ENCODE results near the gene ZNF521. TPM values are rescaled to one million over a fixed set of nuclear protein-coding genes. Genes with fewer than 3 reads are reported as not detected.

ZNF521 gene
- total and polyA plus RNA-seq, 10 of the 15 experiments (the other 5 are each of a cell fraction or from before 2014, with no cell fraction given) = 0.02 to 0.05 (median 0.04) TPM; not detected in 6

- H3K27ac ChIP-seq (ENCODE audit: control insufficient read depth, insufficient read depth) = no peak overlapping the region
- no peak for DNase-seq (ENCODE audit: low read depth, low spot score)
- H3K4me2 ChIP-seq (ENCODE audit: control insufficient read depth, insufficient read depth) = no peak overlapping the region
- H3K9me3 ChIP-seq (replicated peaks; ENCODE audit: control insufficient read depth, insufficient read depth, low read length) = no peaks in the 10 kb centered on the region
- RAD21 ChIA-PET (ENCODE audit: unreplicated experiment) = no interaction called here
- SMC1A ChIA-PET (ENCODE audit: uncharacterized antibody, unreplicated experiment) = no interaction called here
- no TSS peak for BruUV-seq (replicated peaks)
- in situ Hi-C loops (cut with MboI) = no loop called here
- CTCF ChIA-PET = no interaction called here
- no peaks in the 10 kb centered on the region for H3K27me3 ChIP-seq (replicated peaks in 1 of 2; ENCODE audit: control insufficient read depth in 2 of 2, insufficient read depth in 2 of 2, low read length in 1 of 2)
- H4K20me1 ChIP-seq (ENCODE audit: control insufficient read depth, insufficient read depth) = no peaks in the 10 kb centered on the region
- ATAC-seq = no peak
- H3K36me3 ChIP-seq (ENCODE audit: control insufficient read depth in 2 of 2, insufficient read depth in 2 of 2, low read length in 1 of 2) = no peaks in the 10 kb centered on the region
- POLR2A ChIA-PET = interaction anchor here (0.6 kb wide), 1 partner anchor 303 kb away, joined by 4 read pairs; no protein-coding TSS in a partner anchor
- intact Hi-C loops (cut with micrococcal nuclease; ENCODE audit: unreplicated experiment) = no loop called here
- FAIRE-seq = no peak
- no peak overlapping the region for H3K9ac ChIP-seq (ENCODE audit: control insufficient read depth, insufficient read depth, low read length)
- TF ChIP-seq SPI1 (IDR thresholded peaks at IDR 0.05; ENCODE audit: borderline replicate concordance, insufficient read depth, low read depth, low read length) = no peak
- TF ChIP-seq ZNF592 (IDR thresholded peaks at IDR 0.05) = no peak
- no peak for TF ChIP-seq TARDBP (IDR thresholded peaks at IDR 0.05; ENCODE audit: borderline replicate concordance)
- TF ChIP-seq MEF2B (IDR thresholded peaks at IDR 0.05; ENCODE audit: partially characterized antibody, poor library complexity, severe bottlenecking) = no peak
- no peak for TF ChIP-seq RUNX3 (IDR thresholded peaks at IDR 0.05; ENCODE audit: low read length)
- no peak for TF ChIP-seq ZZZ3 (IDR thresholded peaks at IDR 0.05; ENCODE audit: control insufficient read depth, insufficient read length, low read depth)
- no peak for TF ChIP-seq ZBTB33 (IDR thresholded peaks at IDR 0.05)
- no peak for TF ChIP-seq BCL3 (IDR thresholded peaks at IDR 0.05; ENCODE audit: borderline replicate concordance, insufficient read depth, low read depth, low read length, poor library complexity, severe bottlenecking)
- H2AFZ ChIP-seq (ENCODE audit: control insufficient read depth, low read depth, low read length) = no peak overlapping the region
- no peaks in the 10 kb centered on the region for H3K4me1 ChIP-seq (ENCODE audit: control insufficient read depth, insufficient read depth, low read length)
- no peaks in the 10 kb centered on the region for H3K79me2 ChIP-seq (ENCODE audit: control insufficient read depth, insufficient read depth, low read length)
- H3K4me3 ChIP-seq = no peak overlapping the region
Observed at GRCh38 chr18:25019931-25020330, 332.0 kb downstream of the ZNF521 start.
